Common myeloid progenitor, CD34-positive (primary cell): Measurements from ENCODE around the gene ZCWPW1.

Experiments
- CTCF ChIA-PET: fragments of 350-600 bp; sonication (Branson Sonifier 250); formaldehyde crosslinking; loops from one replicate; lab custom pipeline; 2021; ENCODE audit warnings: antibody characterized with exemption; lab: Charles Lee
- POLR2A ChIA-PET: fragments of 350-600 bp; sonication (Branson Sonifier 250); formaldehyde crosslinking; loops from one replicate; lab custom pipeline; 2021; ENCODE audit warnings: antibody characterized with exemption; lab: Charles Lee
- DNase-seq, 3 donors: peaks; one replicate each; pipeline versions ENCODE4 v3.0.0 to v3.0.0-alpha.2; 2013
- H3K27ac ChIP-seq, 2 experiments: 1 replicate in 1 of 2; 2 replicates in 1 of 2; pipeline ENCODE4 v1.7.0; 2013; ENCODE audit warnings: inconsistent platforms in 2 of 2, low read length in 2 of 2, mild to moderate bottlenecking in 2 of 2, low read depth in 1 of 2, moderate library complexity in 1 of 2; ENCODE audit not compliant: severe bottlenecking in 2 of 2, insufficient read depth in 1 of 2, poor library complexity in 1 of 2
- H3K27me3 ChIP-seq, 5 experiments: replicated peaks in 2 of 5; 1 replicate in 3 of 5; 2 replicates in 2 of 5; pipeline versions ENCODE4 v1.6.1 to v1.7.0; 2013; ENCODE audit warnings: low read length in 4 of 5, mild to moderate bottlenecking in 2 of 5, moderate library complexity in 2 of 5, inconsistent platforms in 1 of 5; ENCODE audit not compliant: insufficient read depth in 5 of 5, control insufficient read depth in 4 of 5
- H3K36me3 ChIP-seq, 4 experiments: 1 replicate in 2 of 4; 2 replicates in 2 of 4; pipeline versions ENCODE4 v1.6.1 to v1.7.0; 2013; ENCODE audit warnings: low read length in 3 of 4, control low read depth in 1 of 4, mild to moderate bottlenecking in 1 of 4; ENCODE audit not compliant: control insufficient read depth in 4 of 4, insufficient read depth in 4 of 4
- H3K4me1 ChIP-seq, 4 experiments: 1 replicate in 3 of 4; 2 replicates in 1 of 4; pipeline versions ENCODE4 v1.6.1 to v1.7.1; 2013; ENCODE audit warnings: low read length in 3 of 4, mild to moderate bottlenecking in 3 of 4, control low read depth in 1 of 4, inconsistent platforms in 1 of 4, moderate library complexity in 1 of 4; ENCODE audit not compliant: control insufficient read depth in 4 of 4, insufficient read depth in 4 of 4; ENCODE audit errors: control extremely low read depth in 1 of 4
- H3K4me3 ChIP-seq, 7 experiments: 1 replicate in 4 of 7; 2 replicates in 3 of 7; pipeline versions ENCODE4 v1.5.1 to v1.7.0; 2013; ENCODE audit warnings: mild to moderate bottlenecking in 7 of 7, low read length in 6 of 7, moderate library complexity in 6 of 7, inconsistent platforms in 2 of 7, low read depth in 2 of 7, control low read depth in 1 of 7; ENCODE audit not compliant: insufficient read depth in 4 of 7, control insufficient read depth in 1 of 7; ENCODE audit errors: extremely low read depth in 1 of 7
- H3K9me3 ChIP-seq, 5 experiments: 1 replicate in 4 of 5; 2 replicates in 1 of 5; pipeline versions ENCODE4 v1.6.1 to v1.7.1; 2013; ENCODE audit warnings: low read length in 4 of 5, mild to moderate bottlenecking in 2 of 5, inconsistent platforms in 1 of 5, low read depth in 1 of 5, moderate library complexity in 1 of 5; ENCODE audit not compliant: control insufficient read depth in 4 of 5, insufficient read depth in 2 of 5; ENCODE audit errors: control extremely low read depth in 1 of 5
- WGBS: methylation state at CpG from one replicate; pipeline ENCODE4 v1.1.5; 2013; ENCODE audit not compliant: insufficient coverage; 5-methylcytosine and 5-hydroxymethylcytosine counted together

ZCWPW1 gene

DNA sequence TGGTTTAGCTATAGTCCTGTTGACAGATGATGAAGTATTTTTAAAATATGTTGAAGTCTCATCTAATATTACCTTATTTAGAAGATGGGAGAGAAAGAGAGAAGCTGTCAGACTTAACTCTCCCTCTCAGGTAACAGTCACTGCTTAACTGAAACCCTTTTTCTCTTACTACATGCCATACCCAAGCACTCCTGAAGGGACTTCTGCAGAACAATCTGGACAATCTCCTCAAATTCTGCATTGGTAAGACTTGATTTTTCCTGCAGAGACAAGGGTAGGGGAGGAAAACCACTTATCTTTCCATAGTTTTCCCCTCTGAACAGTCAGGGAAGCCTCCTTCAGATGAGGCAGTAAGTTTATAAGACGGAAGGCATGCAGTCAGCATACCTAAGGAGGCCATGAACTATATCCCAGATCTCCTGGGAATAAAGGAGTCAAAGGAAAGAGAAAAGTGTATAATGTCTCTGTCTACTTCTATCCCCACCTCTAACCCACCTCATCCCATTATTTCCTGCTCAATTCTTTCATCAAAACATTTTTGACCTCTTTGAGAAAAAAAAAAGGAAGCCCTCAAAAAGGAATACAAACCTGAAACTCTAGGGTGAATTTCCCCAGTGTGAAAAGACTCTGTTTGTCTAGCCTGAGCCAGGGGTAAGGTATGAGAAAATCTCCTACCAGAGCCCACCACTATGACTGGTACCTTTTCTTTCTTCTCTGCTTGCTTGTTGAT is 9.4 kb downstream of the ZCWPW1 start:
- Histone ChIP-seq H3K27ac (no peak overlapping the region), H3K4me1 (peaks cover 0 to under 1% (median 0%) of the 10 kb centered on the region in 4 experiments), H3K9me3 (no peaks in the 10 kb centered on the region), H3K4me3 (no peak overlapping the region), H3K36me3 (no peaks in the 10 kb centered on the region), H3K27me3 (no peaks in the 10 kb centered on the region)
- ChIA-PET POLR2A (interaction anchor here (1.3 kb wide), 1 partner anchor 9 kb away, joined by 3 read pairs; the partner anchor contains the start of gene ZCWPW1), CTCF (interaction anchor here (0.7 to 3.8 kb wide), 4 partner anchors 12 to 129 kb away, joined by 3 to 17 read pairs (median 3); no protein-coding TSS in a partner anchor)
- WGBS, result no CpG with 5 or more reads among the region's 1 CpG
- no peak for DNase-seq

GRCh38 chr7:100415448-100415847 is 13.1 kb downstream of the ZCWPW1 start:
- no peaks in the 10 kb centered on the region for H3K9me3 ChIP-seq
- DNase-seq, result no peak
- ChIA-PET POLR2A (interaction anchor here (0.6 to 1.8 kb wide), 2 partner anchors 8 to 13 kb away, joined by 3 to 6 read pairs; partner anchors contain the start of gene ZCWPW1), CTCF (interaction anchor here (0.9 to 1.6 kb wide), 8 partner anchors 8 to 68 kb away, joined by 3 to 10 read pairs (median 4); partner anchors contain the start of gene ZCWPW1)
- no peaks in the 10 kb centered on the region for H3K27me3 ChIP-seq
- H3K27ac ChIP-seq, result no peak overlapping the region
- peaks cover 4 to 13% (median 7%) of the 10 kb centered on the region in 4 experiments for H3K4me1 ChIP-seq
- H3K36me3 ChIP-seq, result no peaks in the 10 kb centered on the region
- no peak overlapping the region for H3K4me3 ChIP-seq
- 100% methylated on average over 5 of the region's 5 CpGs for WGBS

- Histone ChIP-seq H3K36me3 (no peaks in the 10 kb centered on the region), H3K27me3 (no peaks in the 10 kb centered on the region), H3K4me1 (peaks cover 4 to 13% (median 7%) of the 10 kb centered on the region in 4 experiments), H3K27ac (no peak overlapping the region), H3K9me3 (no peaks in the 10 kb centered on the region), H3K4me3 (no peak overlapping the region)
- no CpG with 5 or more reads among the region's 1 CpG for WGBS
- CTCF ChIA-PET, result no interaction called here
- POLR2A ChIA-PET, result interaction anchor here (1.0 to 1.8 kb wide), 2 partner anchors 14 kb away, joined by 4 to 6 read pairs; partner anchors contain the start of gene ZCWPW1
- DNase-seq, result no peak
Measured at GRCh38 chr7:100413889-100414288, 14.6 kb downstream of the ZCWPW1 start.

GRCh38 chr7:100413346-100413745 is 15.2 kb downstream of the ZCWPW1 start:
- CTCF ChIA-PET, result interaction anchor here (0.5 to 1.4 kb wide), 2 partner anchors 30 to 279 kb away, joined by 3 read pairs; no protein-coding TSS in a partner anchor

GRCh38 chr7:100411101-100411500 is 17.4 kb downstream of the ZCWPW1 start:
- no peaks in the 10 kb centered on the region for H3K9me3 ChIP-seq
- H3K27ac ChIP-seq, result no peak overlapping the region
- POLR2A ChIA-PET, result no interaction called here
- peaks cover 4 to 13% (median 7%) of the 10 kb centered on the region in 4 experiments for H3K4me1 ChIP-seq
- DNase-seq, result no peak
- H3K4me3 ChIP-seq, result no peak overlapping the region
- H3K27me3 ChIP-seq, result no peaks in the 10 kb centered on the region
- 100% methylated on average over 2 of the region's 6 CpGs for WGBS
- CTCF ChIA-PET, result interaction anchor here (1.3 to 1.6 kb wide), 3 partner anchors 9 to 45 kb away, joined by 3 to 4 read pairs (median 4); no protein-coding TSS in a partner anchor
- no peaks in the 10 kb centered on the region for H3K36me3 ChIP-seq

More at GRCh38 chr7:100413346-100413745, 15.2 kb downstream of the ZCWPW1 start:
- Histone ChIP-seq H3K9me3 (no peaks in the 10 kb centered on the region), H3K36me3 (no peaks in the 10 kb centered on the region), H3K4me1 (peaks cover 4 to 13% (median 7%) of the 10 kb centered on the region in 4 experiments), H3K27ac (no peak overlapping the region), H3K4me3 (no peak overlapping the region), H3K27me3 (no peaks in the 10 kb centered on the region)
- DNase-seq, result peak in 1 of 3 donors; percentile 17
- POLR2A ChIA-PET, result interaction anchor here (1.0 kb wide), 1 partner anchor 15 kb away, joined by 4 read pairs; the partner anchor contains the start of gene ZCWPW1

- CTCF ChIA-PET, result interaction anchor here (1.0 to 4.9 kb wide), 22 partner anchors 7 to 78 kb away, joined by 3 to 28 read pairs (median 6); partner anchors contain the start of genes PILRA and PILRB
- peak; percentile 73 to 86 (median 81) for DNase-seq
- Histone ChIP-seq H3K4me3 (no peak overlapping the region), H3K36me3 (no peaks in the 10 kb centered on the region), H3K9me3 (no peaks in the 10 kb centered on the region), H3K27ac (no peak overlapping the region), H3K27me3 (no peaks in the 10 kb centered on the region), H3K4me1 (no peaks in the 10 kb centered on the region)
- 64% methylated on average over 10 of the region's 12 CpGs for WGBS
- POLR2A ChIA-PET, result interaction anchor here (0.7 kb wide), 1 partner anchor 120 kb away, joined by 3 read pairs; no protein-coding TSS in a partner anchor
Measured at GRCh38 chr7:100407285-100408180, 21.0 kb downstream of the ZCWPW1 start.
